Anterior cingulate cortex (tissue), 58 donors: Measurements from ENCODE around the gene ETV7.

Experiments
- DNase-seq, 58 donors: peaks; one replicate each; lab custom pipeline; 2025; lab: John Stamatoyannopoulos, UW

Gene ETV7

DNA sequence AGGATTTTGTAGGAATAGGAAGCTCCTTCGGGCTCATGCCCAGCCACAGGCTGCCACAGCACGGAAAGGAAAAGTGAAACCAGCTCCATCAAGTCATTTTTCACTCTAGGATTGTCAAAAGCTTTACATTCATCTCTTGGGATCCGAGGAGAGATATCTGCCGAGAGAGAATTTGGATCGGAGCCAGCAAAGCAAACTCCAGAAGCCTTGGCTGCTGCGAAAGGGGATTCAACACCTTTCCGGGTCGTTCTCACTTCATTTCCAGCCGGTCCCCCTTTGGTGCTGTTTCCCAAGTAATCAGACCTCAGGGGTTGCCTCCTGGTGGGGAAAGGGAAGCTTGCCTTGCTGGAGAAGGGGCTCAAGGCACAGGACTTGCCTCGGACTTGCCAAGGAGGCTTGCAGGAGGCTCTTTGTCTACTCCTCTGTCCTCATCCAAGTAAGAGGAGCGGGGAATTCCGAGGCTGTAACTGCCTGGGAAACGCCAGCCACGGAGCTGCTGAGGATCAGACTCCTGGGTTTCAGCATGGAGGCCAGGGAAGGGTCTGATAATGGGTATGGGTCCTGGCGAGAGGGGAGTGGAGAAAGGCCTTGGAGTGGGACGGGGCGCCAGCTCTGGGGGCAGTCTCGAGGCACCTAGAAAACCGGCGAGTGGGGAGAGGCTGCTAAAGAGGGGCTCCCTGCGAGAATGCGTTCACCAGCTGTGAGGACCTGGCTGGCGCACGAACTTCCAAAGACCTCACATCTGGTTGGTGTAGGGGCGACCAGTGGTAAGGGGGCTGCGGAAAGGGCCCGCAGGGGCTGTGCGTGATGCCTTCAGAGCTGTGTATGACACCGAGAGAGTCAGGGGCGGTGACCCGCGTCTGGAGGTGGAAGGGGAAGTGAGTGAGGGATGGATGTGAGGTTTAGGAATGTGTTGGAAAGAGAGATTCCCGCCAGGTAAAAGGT lies 702 bp downstream of the ETV7 start:
- DNase-seq = peak in 10 of 58 donors; percentile 7 to 29 (median 17)

DNA sequence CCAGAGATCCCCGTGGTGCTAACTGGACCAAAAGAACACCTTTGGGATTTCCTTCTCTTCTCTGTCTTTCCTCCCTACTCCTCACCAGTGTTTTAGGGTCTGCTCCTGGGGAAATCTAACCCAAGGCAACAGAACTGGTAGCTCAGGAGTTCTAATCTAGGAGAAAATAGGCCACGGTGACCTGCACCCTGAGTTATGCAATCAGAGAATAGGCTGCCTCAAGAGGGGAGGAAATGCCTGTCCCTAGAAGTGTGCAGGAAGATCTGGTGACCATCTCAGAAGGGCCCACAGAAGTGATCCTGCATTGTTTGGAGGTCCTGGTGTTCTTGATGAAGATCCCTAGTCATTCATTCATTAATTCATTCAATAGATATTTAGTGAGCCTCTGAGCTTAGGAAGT lies 3.4 kb downstream of the ETV7 start:
- DNase-seq = no peak

DNA sequence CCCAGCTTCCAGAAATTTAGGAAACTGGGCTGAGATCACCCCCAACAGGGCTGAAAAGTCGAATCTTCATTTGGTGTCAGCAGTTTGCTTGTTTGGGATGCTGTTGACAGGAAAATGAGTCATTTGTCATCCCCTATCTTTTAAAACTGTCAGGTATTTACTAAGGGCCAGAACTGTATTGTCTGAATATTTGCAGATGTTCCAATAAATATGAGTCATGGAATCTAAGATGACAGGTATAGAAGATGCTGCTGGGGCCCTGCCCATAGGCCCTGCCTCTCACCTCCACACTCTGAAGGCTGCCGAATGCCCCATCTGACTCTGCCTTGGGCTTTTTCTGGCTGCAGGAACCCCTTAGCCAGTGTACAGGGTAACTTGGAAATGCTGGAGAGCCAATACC lies 3.9 kb downstream of the ETV7 start:
- no peak for DNase-seq

DNA sequence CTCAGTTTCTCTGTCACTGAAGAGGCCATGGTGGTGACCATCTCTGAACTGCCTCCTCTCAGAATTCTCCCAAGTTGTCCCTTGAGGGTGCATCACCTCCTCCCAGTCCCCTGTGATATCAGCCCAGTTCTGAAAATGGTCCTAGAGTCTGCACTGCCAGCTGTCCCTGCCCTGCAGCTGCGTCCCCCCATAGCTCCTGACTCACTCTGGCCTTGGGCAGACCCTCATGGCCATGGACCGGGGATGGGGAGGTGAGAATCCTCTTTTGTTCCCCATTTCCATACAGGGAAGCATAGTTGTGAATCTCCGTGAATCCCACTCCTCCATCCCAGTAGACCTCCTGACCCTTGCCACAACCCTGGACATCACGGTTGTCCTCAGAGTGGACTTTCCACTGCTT lies 4.5 kb downstream of the ETV7 start:
- DNase-seq = no peak

DNA sequence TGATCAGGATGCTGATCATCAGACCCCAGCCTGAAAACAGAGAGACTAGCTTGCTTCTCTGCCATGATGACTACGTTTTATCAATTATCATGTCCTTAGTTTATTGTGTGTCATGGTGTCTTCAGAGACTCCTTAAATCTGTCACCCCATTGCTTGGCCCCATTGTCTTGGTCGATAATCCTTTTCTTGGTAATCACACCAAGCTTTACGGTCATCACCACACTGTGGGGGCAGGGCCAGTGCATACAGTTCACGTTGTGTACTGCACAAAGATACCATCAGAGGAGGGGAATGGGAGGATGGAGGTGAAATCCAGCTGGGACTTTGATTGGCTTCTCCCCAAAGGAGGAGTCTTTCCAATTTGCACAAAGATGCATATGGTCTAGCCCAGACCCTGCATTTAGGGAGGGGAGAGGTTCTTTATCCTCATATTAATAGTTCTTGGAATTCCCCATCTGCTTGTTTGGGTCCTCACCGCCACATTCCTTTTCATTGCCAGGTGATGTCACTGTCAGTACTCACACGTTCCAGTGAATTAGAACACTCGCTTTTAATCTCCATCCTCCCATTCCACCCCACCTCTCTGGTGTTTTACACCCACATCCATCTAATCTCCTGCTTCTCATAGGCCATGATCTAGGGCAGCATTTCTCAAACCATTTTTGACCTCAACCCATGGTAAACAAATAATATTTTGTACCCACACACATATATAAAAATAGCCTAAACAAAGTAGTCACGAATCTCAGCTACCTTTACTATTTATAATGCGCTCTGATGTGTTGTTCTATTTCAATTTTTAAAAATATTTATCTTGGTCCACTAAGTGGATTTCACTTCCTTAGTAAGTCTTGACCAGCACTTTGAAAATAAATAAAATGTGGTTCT lies 5.7 kb downstream of the ETV7 start:
- DNase-seq = no peak

DNA sequence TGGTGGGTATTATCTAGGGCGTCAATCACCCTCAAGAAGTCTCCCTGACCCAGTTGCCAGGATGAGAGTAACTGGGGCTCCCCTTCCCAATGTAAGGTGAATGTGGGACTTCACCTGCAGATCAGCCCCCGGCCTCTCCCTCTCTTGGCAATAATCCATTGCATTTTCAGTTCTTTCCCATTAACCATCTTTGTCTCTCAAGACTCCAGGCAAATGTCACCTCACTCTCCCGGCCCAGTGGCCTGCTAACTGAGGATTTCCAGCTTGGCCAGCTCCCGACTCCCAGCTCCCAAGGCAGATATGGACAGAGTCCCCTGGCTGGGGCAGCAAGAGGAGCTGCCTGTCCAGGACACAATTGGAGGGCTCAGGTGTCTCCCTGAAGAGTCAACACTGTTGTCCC lies 7.3 kb downstream of the ETV7 start:
- no peak for DNase-seq

DNA sequence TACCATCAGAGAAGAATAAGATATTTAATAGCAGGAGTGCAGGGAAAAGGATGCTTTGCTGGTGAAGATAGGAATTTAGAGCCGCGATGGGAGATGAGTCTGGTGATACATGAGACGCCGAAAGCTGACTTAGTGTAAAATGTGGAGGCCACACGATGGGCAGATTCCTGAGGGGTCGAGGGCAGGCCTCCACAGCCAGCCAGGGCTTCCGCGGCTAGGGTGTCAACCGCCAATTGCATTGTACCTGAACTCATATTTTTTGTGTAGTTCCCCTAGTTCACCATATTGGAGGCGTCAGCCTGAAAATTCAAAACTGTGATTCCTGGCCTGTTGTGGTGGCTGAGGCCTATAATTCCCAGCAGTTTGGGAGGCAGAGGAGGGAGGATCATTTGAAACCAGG lies 8.5 kb downstream of the ETV7 start:
- DNase-seq = no peak

DNA sequence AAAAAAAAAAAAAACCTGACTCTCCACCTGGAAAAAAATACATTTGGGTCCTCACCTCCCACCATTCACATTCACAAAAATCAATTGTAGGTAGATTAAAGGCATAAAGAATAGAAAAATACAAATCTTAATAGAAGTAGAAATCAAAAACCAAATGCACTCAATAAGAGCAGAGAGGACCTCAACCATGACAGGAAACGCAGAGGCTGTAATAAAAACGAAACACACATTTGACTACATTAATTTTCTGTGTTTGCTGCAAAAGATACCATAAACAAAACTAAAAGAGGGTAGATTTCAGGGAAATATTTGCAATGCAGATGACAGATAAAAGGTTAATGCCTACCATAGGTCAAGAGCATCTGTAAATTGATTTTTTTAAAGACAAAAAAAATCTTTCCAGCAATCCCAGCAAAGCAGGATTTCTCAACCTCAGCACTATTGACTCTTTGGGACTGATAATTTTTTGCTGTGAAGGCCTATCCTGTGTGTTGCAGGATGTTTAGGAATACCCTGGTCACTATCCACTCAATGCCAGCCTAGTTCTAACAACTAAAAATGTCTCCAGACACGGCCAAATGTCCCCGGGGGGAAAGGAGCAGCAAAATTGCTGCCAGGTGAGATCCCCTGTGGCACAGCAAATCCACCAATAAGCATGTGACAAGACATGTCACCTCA lies 9.1 kb downstream of the ETV7 start:
- no peak for DNase-seq

DNA sequence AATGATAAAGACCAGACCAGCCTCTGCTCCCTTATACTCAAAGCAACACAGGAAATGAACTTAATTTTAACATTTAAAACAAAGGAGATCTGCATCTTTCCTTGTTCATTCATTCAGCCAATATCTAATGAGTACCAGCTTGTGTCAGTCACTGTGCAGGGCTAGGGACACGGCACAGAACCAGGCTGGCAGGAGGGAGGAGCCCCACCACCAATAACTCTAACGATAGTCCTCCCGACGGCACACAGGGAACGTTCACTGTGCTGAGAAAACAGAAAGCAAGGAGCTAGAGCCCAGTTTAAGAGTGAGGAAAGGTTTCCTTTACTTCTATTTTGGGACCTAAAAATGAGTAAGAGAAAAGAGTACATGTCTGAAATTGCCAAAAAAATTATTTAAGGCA lies 9.9 kb downstream of the ETV7 start:
- DNase-seq = no peak

DNA sequence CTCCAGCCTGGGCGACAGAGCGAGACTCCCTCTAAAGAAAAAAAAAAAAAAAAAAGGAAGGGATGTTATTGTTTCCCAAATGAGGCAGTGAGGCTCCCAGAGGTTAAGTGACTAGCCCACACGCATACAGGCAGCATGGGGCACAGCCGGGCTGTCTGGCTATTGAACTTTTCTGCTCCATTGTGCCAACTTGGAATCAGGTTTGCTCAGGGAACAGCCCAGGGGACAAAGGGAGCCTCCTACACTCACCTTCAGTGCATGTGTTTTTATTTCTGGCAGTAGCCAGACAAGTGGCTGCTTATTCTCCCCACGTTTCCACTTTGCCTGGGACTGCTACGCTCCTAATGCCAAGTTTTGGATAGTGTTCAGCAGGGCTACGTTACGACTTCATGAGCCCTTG lies 10.7 kb downstream of the ETV7 start:
- no peak for DNase-seq

DNA sequence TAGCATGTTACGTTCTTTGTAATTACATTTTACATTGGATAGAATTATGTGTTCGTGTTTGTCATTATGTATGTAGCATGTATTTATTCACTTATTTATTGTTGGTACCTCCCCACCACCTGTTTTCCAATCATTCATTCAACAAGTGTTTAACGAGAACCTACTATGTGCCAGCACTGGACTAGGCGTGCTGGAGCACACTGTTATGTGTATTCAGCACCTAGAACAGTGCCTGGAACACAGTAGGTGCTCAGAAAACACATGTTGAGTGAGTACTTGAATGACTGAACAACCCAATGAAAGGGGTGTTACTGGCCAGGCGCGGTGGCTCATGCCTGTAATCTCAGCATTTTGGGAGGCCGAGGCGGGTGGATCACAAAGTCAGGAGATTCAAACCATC lies 11.3 kb downstream of the ETV7 start:
- DNase-seq = no peak

DNA sequence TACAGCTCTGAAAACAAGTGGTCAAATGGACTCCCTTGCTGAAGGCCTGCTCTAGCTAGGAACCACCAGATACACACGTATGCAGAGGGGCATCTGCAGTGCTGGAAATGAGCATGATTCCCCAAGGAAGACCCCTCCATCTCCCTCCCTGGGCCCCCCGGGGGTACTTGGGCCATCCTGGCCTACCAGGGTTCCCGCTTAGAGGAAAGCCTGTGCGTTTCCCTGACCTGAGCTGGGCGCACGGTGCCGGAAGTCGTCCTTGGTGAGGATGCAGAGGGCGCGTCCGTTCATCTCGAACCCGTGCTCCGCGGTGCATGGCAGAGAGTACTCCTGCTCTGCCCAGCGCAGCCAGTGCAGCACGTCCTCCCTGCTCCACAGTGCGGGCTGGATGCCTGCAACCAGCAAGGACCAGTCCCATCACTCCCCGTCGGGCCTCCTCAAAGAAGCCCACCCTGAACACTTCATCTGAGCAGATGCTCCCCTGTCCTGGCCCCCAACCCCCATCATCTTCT lies 11.8 kb downstream of the ETV7 start:
- DNase-seq = no peak

DNA sequence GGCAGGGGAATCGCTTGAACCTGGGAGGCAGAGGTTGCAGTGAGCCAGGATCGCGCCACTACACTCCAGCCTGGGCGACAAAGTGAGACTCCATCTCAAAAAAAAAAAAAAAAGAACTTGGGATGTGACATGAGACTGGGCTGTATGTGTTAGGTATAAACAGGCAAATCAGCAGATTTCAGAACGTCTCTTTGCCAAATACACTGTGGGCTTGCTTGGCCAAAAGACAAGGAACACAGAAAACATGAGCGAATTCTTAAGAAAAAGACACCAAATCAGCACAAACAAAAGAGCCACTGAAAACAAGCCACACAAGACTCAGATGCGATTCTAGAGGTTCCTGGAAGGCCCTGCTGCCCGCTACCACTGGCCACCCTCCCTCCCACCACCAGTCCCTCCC lies 12.5 kb downstream of the ETV7 start:
- DNase-seq = peak in 1 of 58 donors; percentile 10

DNA sequence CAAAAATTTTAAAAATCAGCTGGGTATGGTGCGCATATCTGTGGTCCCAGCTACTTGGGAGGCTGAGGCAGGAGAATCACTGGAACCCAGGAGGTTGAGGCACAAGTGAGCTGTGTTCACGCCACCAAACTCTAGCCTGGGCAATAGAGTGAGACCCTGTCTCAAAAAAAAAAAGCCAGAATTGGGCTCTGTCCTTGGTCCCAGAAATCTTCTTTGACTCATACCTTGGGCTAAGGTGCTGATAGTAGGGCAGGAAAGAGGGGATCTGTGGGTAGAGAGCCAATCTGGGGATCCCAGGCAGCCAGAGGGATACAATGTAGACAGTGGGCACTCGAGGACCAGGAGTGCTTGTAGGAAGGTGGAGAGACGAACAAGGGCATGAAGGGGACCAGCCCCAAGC lies 13.3 kb downstream of the ETV7 start:
- no peak for DNase-seq

DNA sequence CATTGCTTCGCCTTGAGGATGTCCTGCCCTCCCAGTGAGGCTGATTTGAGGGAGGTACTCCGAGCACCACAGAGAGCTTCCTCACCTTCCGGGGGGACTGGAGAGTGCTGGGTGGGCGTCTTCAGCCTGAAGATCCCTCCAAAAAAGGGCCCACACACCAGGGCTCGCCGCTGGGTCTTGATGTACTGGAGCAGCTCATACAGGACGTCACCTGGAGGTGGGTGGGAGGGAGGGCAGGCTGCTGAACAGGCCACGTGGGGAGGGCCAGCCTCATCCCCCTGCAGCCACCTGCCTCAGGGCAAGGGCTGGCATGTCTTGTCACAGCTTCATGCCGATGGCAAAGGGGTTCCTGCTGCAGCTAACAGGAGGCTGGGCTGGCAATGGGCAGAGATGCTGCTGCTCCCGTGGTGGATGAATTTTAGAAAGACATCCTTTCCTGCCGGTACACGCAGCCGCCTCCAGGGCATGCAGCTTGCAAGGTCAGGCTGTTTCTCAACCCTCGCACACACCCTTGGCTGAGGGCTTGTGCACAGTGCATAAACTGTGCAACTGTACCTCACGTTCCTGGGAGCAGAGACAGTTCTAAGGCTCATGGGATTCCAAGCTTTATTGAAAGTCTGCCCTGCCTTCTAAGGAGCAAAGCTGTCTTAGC lies 14.0 kb downstream of the ETV7 start:
- no peak for DNase-seq

DNA sequence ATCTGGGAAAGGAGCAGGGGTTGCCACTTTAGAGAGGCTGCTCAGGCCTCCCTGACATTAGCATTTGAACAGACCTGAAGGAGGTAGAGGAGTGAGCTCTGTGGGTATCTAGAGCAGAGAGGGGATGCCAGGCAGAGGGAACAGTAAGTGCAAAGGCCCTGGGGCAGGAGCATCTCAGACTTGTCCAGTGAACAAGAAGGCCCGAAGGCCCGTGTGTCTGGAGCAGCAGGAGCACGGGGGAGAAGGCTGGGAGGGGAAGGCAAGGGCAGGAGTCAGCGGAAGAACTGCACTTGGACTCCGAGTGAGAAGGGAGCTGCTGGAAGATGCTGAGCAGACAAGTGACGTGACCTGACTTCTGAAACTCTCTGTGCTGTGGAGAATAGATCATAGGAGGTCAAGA lies 15.4 kb downstream of the ETV7 start:
- DNase-seq = no peak

DNA sequence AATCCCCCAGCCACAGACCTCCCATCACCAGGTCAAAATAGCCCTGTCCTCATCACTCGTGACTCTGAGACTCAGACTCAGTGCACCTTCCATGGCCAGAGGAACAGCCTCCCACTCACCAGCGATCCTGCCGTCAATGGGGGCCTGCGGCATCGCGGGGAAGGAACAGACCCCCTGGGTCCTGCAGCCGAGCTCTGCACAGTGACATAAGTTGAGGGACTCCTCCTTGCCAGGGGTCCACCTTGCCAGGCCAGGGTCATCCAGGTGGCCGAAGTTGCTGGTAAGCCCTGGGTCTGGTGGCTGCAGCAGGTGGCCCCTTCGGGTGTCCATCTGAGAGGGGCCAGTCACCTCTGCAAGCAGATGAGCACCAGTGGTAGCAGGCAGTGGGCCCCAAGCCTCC lies 16.3 kb downstream of the ETV7 start:
- DNase-seq = no peak

DNA sequence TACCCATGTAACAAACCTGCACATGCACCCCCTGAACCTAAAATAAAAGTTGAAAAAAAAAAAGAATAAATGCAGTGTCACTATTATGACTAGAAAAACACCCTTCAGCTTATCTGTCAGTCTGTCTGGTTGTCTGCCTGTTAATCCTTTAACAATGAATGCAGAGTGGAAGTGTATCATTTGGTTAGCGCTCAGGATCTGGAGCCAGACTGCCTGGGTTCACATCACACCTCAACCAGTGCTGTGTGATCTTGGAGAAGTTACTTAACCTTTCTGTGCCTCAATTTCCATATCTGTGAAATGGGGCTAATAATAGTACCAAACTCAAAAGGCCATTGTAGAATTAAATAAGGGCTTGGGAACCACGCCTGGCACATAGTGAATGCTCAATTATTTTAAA lies 16.8 kb downstream of the ETV7 start:
- DNase-seq = no peak

DNA sequence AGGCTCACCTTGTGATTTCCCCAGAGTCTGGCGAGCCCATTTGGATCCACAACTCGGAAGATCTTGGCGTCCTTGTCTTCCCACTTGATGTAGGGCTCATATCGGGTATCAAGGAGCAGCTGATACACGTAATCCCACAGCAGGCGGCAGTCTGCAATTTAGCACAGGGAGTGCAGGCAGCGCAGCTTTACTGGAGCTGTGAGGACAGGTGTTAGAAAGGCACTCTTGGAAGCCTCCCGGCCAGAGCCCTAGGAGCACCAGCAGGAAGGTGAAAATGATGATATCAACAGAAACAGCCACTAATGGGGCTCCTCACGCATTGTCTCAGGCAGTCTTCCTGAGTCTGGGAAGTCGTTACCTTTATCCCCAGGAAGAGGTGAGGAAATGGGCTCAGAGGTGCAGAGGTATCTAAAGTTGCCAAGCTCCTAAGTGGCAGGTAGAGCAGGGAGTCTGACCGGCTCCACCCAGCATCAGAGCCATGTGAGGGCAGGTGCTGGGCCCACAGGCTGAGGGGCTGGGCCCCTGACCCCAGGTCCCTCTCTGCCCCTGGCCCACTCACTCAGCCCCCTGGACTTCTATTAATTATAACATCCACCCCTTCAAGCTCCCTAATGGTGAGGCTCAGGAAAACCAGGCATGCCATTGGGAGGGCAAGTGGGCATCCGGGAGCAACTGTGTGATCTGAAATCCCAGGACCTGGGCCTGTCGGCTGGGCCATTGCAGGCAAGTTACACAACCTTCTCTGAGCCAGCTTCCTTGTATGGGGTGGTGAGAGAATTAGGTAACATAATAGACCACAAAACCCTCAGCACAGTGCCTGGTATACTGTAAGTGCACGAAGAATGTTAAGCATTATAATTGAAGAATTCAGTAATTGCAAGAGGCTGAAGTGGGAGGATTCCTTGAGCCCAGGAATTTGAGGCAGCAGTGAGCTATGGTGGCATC lies 18.3 kb downstream of the ETV7 start:
- DNase-seq = no peak
